GM12875 (cell line): ENCODE data around the gene ARFIP1.

Source experiments
- H3K4me3 ChIP-seq: one replicate; pipeline ENCODE4 v1.5.1; 2011; ENCODE audit warnings: low read depth, low read length, control low read depth
- TF ChIP-seq, protein P1 (sequence below): IDR thresholded peaks from 2 replicates; pipeline ENCODE4 v1.5.1; 2011; ENCODE audit warnings: low read depth, mild to moderate bottlenecking, control low read depth, inconsistent platforms, low read length, moderate library complexity, borderline replicate concordance; ENCODE audit not compliant: insufficient read depth

Gene ARFIP1

DNA sequence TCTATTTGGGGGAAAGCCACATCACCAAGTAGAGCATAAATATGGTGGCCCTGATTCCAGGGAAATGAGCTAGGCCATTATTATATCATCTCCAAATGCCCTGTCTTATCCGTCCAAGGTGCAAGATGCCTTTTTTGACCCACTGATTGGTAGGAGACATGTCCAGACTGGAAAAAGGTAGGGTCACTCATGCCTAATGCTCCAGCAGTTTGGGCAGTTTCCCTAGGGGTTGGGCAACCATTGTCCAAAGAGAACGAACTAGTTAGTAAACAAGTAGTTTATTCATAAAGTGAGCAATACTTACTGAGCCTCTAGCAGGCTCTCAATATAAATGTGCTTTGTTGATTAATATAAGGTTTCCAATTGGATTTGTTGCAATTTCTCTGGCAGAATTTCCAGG lies 162.6 kb downstream of the ARFIP1 start:
- no peak overlapping the region for H3K4me3 ChIP-seq
- TF ChIP-seq, protein P1, sequence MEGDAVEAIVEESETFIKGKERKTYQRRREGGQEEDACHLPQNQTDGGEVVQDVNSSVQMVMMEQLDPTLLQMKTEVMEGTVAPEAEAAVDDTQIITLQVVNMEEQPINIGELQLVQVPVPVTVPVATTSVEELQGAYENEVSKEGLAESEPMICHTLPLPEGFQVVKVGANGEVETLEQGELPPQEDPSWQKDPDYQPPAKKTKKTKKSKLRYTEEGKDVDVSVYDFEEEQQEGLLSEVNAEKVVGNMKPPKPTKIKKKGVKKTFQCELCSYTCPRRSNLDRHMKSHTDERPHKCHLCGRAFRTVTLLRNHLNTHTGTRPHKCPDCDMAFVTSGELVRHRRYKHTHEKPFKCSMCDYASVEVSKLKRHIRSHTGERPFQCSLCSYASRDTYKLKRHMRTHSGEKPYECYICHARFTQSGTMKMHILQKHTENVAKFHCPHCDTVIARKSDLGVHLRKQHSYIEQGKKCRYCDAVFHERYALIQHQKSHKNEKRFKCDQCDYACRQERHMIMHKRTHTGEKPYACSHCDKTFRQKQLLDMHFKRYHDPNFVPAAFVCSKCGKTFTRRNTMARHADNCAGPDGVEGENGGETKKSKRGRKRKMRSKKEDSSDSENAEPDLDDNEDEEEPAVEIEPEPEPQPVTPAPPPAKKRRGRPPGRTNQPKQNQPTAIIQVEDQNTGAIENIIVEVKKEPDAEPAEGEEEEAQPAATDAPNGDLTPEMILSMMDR, result no peak

DNA sequence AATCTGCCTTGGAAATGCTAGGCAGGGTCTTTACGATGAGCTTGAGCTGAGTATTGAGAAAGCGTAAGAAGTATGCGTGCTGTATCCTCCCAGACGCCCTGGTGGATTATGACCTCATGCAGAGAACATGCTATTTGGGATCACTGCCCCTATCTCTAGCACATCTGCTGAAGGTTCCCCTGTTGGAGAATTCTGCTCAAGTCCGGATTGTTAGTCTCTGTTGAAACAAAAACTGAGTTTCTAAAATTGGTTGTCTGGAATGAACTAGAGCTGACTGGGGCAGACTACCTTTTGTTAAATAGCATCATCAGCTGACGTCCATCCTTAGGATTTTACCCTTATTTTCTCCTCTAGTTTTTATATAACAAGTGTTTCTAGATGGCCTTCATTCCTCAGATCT lies 163.9 kb downstream of the ARFIP1 start:
- H3K4me3 ChIP-seq, result no peak overlapping the region
- TF ChIP-seq, protein P1, result no peak

GRCh38 chr4:152944666-152945320 lies 165.0 kb downstream of the ARFIP1 start:
- H3K4me3 ChIP-seq, result no peak overlapping the region
- TF ChIP-seq, protein P1, result no peak

- no peak overlapping the region for H3K4me3 ChIP-seq
- TF ChIP-seq, protein P1, result no peak
Observed at GRCh38 chr4:152945639-152946038, 165.9 kb downstream of the ARFIP1 start.

GRCh38 chr4:152946446-152946845 lies 166.7 kb downstream of the ARFIP1 start:
- no peak overlapping the region for H3K4me3 ChIP-seq
- TF ChIP-seq, protein P1, result no peak

DNA sequence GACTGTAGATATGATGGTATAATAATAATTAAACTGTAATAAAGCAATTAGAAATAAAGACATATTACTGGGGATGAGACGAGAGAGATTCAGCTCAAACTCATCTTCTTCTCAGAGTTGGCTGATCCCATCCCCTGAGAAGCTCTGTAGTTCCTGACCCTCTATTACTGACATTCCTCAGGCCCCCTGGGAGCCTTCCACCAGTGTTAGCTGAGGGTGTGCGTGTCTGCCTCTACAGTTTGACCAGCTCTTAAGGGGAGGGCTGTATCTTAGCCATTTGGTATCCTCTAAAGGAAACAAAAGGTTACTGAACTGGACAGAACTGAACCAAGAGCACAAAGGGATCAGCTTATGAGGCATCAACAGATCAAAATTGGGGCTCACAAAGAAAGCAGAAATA lies 167.6 kb downstream of the ARFIP1 start:
- TF ChIP-seq, protein P1, result no peak

GRCh38 chr4:152949930-152950329 lies 170.2 kb downstream of the ARFIP1 start:
- no peak overlapping the region for H3K4me3 ChIP-seq
- TF ChIP-seq, protein P1, result no peak

More for the DNA sequence above, 167.6 kb downstream of the ARFIP1 start:
- no peak overlapping the region for H3K4me3 ChIP-seq
